HCT116 (cell line): ENCODE results near the gene NXPH1. TPM values are rescaled to one million over a fixed set of nuclear protein-coding genes. Genes with fewer than 3 reads are reported as not detected.

Experiments used
- ATAC-seq: fragments of 200-7000 bp; cut with Tn5 transposase; 2 replicates; pipeline ENCODE4 v1.9.1; 2020; ENCODE audit warnings: mild to moderate bottlenecking, moderate library complexity
- BruUV-seq: library from RNA; stranded (reverse); fragments of 400-500 nt; replicated peaks from 2 replicates; lab custom pipeline; 2021; lab: Mats Ljungman, UMichigan
- CTCF ChIA-PET: fragments of 300-600 bp; sonication (Branson Sonifier 250); formaldehyde crosslinking; loops from one replicate; lab custom pipeline; 2021; ENCODE audit warnings: antibody characterized with exemption; lab: Charles Lee
- POLR2A ChIA-PET: fragments of 300-600, 350-600 bp; sonication (Branson Sonifier 250); formaldehyde crosslinking; loops from one replicate; lab custom pipeline; 2021; ENCODE audit warnings: antibody characterized with exemption; lab: Charles Lee
- RAD21 ChIA-PET, 2 experiments: fragments of 300-600 bp; sonication (Branson Sonifier 250); formaldehyde crosslinking; loops; one replicate each; lab custom pipeline; 2023; ENCODE audit warnings: low total read pairs in 2 of 2; ENCODE audit not compliant: uncharacterized antibody in 2 of 2, unreplicated experiment in 2 of 2, low non-redundant PET in 1 of 2; lab: Charles Lee
- DNase-seq: peaks from one replicate; pipeline ENCODE4 v3.0.0-alpha.2; 2010; ENCODE audit warnings: low read depth, low spot score
- H2AFZ ChIP-seq: fragments of 200-600 bp; shearing (Covaris generic), sonication (generic); 2 replicates; pipeline ENCODE4 v1.6.1; 2017; ENCODE audit warnings: low read depth, mixed run types, mixed read lengths, antibody characterized with exemption, low read length; ENCODE audit not compliant: poor library complexity, severe bottlenecking
- H3K27ac ChIP-seq: 2 replicates; pipeline ENCODE4 v1.5.1; 2012; ENCODE audit warnings: low read depth, low read length
- H3K27me3 ChIP-seq: fragments of 200-600 bp; sonication (generic); 2 replicates; pipeline ENCODE4 v1.6.1; 2016; ENCODE audit warnings: mixed run types, low read length, mixed read lengths; ENCODE audit not compliant: insufficient read depth
- H3K36me3 ChIP-seq, 2 experiments: fragments of 200-500 bp in 1 of 2; fragments of 200-600 bp in 1 of 2; sonication (Bioruptor generic) in 1 of 2; sonication (generic) in 1 of 2; 2 replicates each; pipeline versions ENCODE4 v1.5.1 to v1.6.1; 2014 to 2016; ENCODE audit warnings: low read length in 2 of 2, inconsistent platforms in 1 of 2, mixed read lengths in 1 of 2, mixed run types in 1 of 2; ENCODE audit not compliant: insufficient read depth in 2 of 2, control insufficient read depth in 1 of 2
- H3K4me1 ChIP-seq, 2 experiments: fragments of 200-600 bp in 1 of 2; sonication (generic) in 1 of 2; 2 replicates each; pipeline versions ENCODE4 v1.5.1 to v1.6.1; 2012 to 2017; ENCODE audit warnings: low read length in 2 of 2, inconsistent platforms in 1 of 2, mild to moderate bottlenecking in 1 of 2, mixed read lengths in 1 of 2, mixed run types in 1 of 2, moderate library complexity in 1 of 2; ENCODE audit not compliant: insufficient read depth in 2 of 2, control insufficient read depth in 1 of 2
- H3K4me2 ChIP-seq: fragments of 200-600 bp; sonication (generic); 2 replicates; pipeline ENCODE4 v1.6.1; 2017; ENCODE audit warnings: mixed run types, low read length, mixed read lengths
- H3K4me3 ChIP-seq, 2 experiments: fragments of 200-600 bp in 1 of 2; sonication (generic) in 1 of 2; replicated peaks in 1 of 2; 2 replicates each; pipeline ENCODE4 v1.5.1; 2011 to 2016; ENCODE audit warnings: low read length in 2 of 2, control low read depth in 1 of 2, low read depth in 1 of 2, mild to moderate bottlenecking in 1 of 2, mixed read lengths in 1 of 2, mixed run types in 1 of 2
- H3K79me2 ChIP-seq: fragments of 200-600 bp; sonication (generic); 2 replicates; pipeline ENCODE4 v1.6.1; 2017; ENCODE audit warnings: mild to moderate bottlenecking, mixed run types, low read length, moderate library complexity, mixed read lengths; ENCODE audit not compliant: insufficient read depth
- H3K9ac ChIP-seq: fragments of 200-600 bp; sonication (generic); 2 replicates; pipeline ENCODE4 v1.6.1; 2016; ENCODE audit warnings: low read length, mixed read lengths
- H3K9me2 ChIP-seq: fragments of 200-600 bp; sonication (generic), shearing (Covaris generic); 2 replicates; pipeline ENCODE4 v1.6.1; 2017; ENCODE audit warnings: mixed run types, mild to moderate bottlenecking, moderate library complexity; ENCODE audit not compliant: insufficient read depth
- H3K9me3 ChIP-seq, 2 experiments: fragments of 200-500 bp in 1 of 2; fragments of 200-600 bp in 1 of 2; sonication (Bioruptor generic) in 1 of 2; sonication (generic) in 1 of 2; 2 replicates each; pipeline ENCODE4 v1.6.1; 2014 to 2017; ENCODE audit warnings: low read length in 2 of 2, mixed read lengths in 2 of 2, inconsistent platforms in 1 of 2, low read depth in 1 of 2, mild to moderate bottlenecking in 1 of 2, mixed run types in 1 of 2, moderate library complexity in 1 of 2; ENCODE audit not compliant: control insufficient read depth in 1 of 2, insufficient read depth in 1 of 2
- H4K20me1 ChIP-seq: fragments of 200-600 bp; sonication (generic), shearing (Covaris generic); 2 replicates; pipeline ENCODE4 v1.6.1; 2017; ENCODE audit warnings: mixed run types, mild to moderate bottlenecking, moderate library complexity; ENCODE audit not compliant: insufficient read depth
- CBX3 ChIP-seq: IDR thresholded peaks from 2 replicates; pipeline ENCODE4 v1.6.1; 2012; ENCODE audit warnings: low read depth
- CEBPB ChIP-seq: IDR thresholded peaks from 2 replicates; pipeline ENCODE4 v1.6.1; 2012; ENCODE audit warnings: low read depth
- EGR1 ChIP-seq: IDR thresholded peaks from 2 replicates; pipeline ENCODE4 v1.6.1; 2012; ENCODE audit warnings: low read depth
- ELF1 ChIP-seq: IDR thresholded peaks from 2 replicates; pipeline ENCODE4 v1.6.1; 2012; ENCODE audit warnings: low read depth, borderline replicate concordance
- EZH2phosphoT487 ChIP-seq: fragments of 200-600 bp; IDR thresholded peaks from 2 replicates; pipeline ENCODE4 v1.6.1; 2018; ENCODE audit warnings: antibody characterized with exemption, borderline replicate concordance
- FOSL1 ChIP-seq: IDR thresholded peaks from 2 replicates; pipeline ENCODE4 v1.6.1; 2012; ENCODE audit warnings: low read depth
- JUND ChIP-seq: IDR thresholded peaks from 2 replicates; pipeline ENCODE4 v1.6.1; 2012
- MAX ChIP-seq: IDR thresholded peaks from 2 replicates; pipeline ENCODE4 v1.6.1; 2012
- POLR2A ChIP-seq: IDR thresholded peaks from 2 replicates; pipeline ENCODE4 v1.7.0; 2011; ENCODE audit warnings: borderline replicate concordance; ENCODE audit not compliant: insufficient read depth, insufficient read length; ENCODE audit errors: extremely low read depth
- POLR2AphosphoS5 ChIP-seq: IDR thresholded peaks from 2 replicates; pipeline ENCODE4 v1.6.1; 2011; ENCODE audit warnings: mild to moderate bottlenecking, low read depth, low read length, moderate library complexity
- RAD21 ChIP-seq: IDR thresholded peaks from 2 replicates; pipeline ENCODE4 v1.6.1; 2012; ENCODE audit warnings: low read depth, mild to moderate bottlenecking
- REST ChIP-seq: IDR thresholded peaks from 2 replicates; pipeline ENCODE4 v1.6.1; 2012; ENCODE audit warnings: low read depth
- SIN3A ChIP-seq: IDR thresholded peaks from 2 replicates; pipeline ENCODE4 v1.6.1; 2012; ENCODE audit warnings: low read depth
- SP1 ChIP-seq: IDR thresholded peaks from 2 replicates; pipeline ENCODE4 v1.6.1; 2012; ENCODE audit warnings: low read depth
- TCF7L2 ChIP-seq: IDR thresholded peaks from 2 replicates; pipeline ENCODE4 v1.7.0; 2011; ENCODE audit warnings: borderline replicate concordance, inconsistent platforms; ENCODE audit not compliant: insufficient read depth, insufficient read length; ENCODE audit errors: extremely low read depth
- YY1 ChIP-seq: IDR thresholded peaks from 2 replicates; pipeline ENCODE4 v1.6.1; 2011; ENCODE audit warnings: low read length, low read depth, moderate library complexity, mild to moderate bottlenecking; ENCODE audit not compliant: insufficient replicate concordance; ENCODE audit errors: extremely low read depth
- ZBTB33 ChIP-seq: IDR thresholded peaks from 2 replicates; pipeline ENCODE4 v1.6.1; 2011; ENCODE audit warnings: mild to moderate bottlenecking, low read length, moderate library complexity; ENCODE audit not compliant: insufficient replicate concordance; ENCODE audit errors: extremely low read depth
- ZFX ChIP-seq: fragments of 450-650 bp; IDR thresholded peaks from 2 replicates; pipeline ENCODE4 v1.6.1; 2017
- intact Hi-C: fragments of 100-400 bp; cut with micrococcal nuclease; formaldehyde crosslinking; loops from 2 replicates; pipeline ENCODE4 v1.10.0; 2022
- total RNA-seq: library from RNA; stranded (reverse); gene quantifications from one replicate; pipeline ENCODE4 v1.2.1, GENCODE V29; 2021; ENCODE audit not compliant: unreplicated experiment
- TF ChIP-seq, protein P1 (sequence below), 3 experiments: fragments of 200-600 bp in 1 of 3; sonication (generic) in 1 of 3; IDR thresholded peaks in 2 of 3; conservative IDR thresholded peaks in 1 of 3; 2 replicates each; pipeline ENCODE4 v1.5.1; 2012 to 2017; ENCODE audit warnings: low read depth in 2 of 3, low read length in 2 of 3, antibody characterized with exemption in 1 of 3, borderline replicate concordance in 1 of 3, control low read depth in 1 of 3, mild to moderate bottlenecking in 1 of 3, mixed read lengths in 1 of 3, mixed run types in 1 of 3, moderate library complexity in 1 of 3; ENCODE audit not compliant: insufficient read depth in 1 of 3
- TF ChIP-seq, protein P2 (sequence below): IDR thresholded peaks from 2 replicates; pipeline ENCODE4 v1.6.1; 2012

Gene NXPH1
- total RNA-seq, 1 experiment from 2014 or later: 0.17 TPM

DNA sequence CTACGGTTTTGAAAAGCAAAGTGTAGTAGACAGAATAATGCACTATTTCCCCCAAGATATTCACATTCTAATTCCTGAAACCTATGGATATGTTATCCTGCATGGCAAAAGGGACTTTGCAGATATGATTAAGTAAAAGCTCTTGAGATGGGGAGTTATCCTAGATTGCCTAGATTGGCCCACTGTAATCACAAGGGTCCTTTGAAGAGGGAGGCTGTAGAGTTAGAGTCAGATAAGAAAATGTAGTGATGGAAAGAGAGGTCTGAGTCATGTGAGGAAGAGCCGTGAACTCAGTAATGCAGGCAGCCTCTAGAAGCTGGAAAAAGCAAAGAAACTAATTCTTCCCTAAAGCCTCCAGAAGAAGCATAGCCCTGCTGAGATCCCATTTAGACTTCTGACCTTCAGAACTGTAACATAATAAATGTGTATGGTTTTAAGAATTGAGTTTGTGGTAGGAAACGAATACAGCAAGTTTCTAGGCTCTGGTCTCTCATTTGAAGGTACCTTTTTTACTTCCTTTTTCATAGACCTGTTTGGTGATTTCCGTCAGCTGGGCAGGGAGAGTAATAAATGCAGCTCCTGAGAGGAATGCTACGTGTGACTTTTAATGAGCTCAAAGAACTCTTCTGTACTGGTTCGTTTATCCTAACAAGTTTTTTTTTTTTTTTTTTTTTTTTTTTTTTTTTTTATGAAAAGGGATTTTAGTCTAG lies 41.9 kb upstream of the NXPH1 start:
- H3K36me3 ChIP-seq: no peaks in the 10 kb centered on the region
- intact Hi-C loops: no loop called here
- no peaks in the 10 kb centered on the region for H3K9me3 ChIP-seq
- DNase-seq (no peak), ATAC-seq (no peak)
- ChIA-PET CTCF (no interaction called here), RAD21 (no interaction called here), POLR2A (no interaction called here)
- no peaks in the 10 kb centered on the region; the same call in 1 of the 2 replicates for H3K27me3 ChIP-seq
- H3K9ac ChIP-seq: no peak overlapping the region
- peaks cover 0 to 10% of the 10 kb centered on the region in 2 experiments; a peak in 1 of 4 replicates for H3K4me1 ChIP-seq
- BruUV-seq: no TSS peak
- H2AFZ ChIP-seq: no peak overlapping the region
- H4K20me1 ChIP-seq: no peaks in the 10 kb centered on the region
- H3K4me3 ChIP-seq: no peak overlapping the region
- TF ChIP-seq ZBTB33 (no peak), SIN3A (no peak), RAD21 (no peak), EZH2phosphoT487 (no peak), ELF1 (no peak), REST (no peak), ZFX (no peak), JUND (no peak), CEBPB (no peak), EGR1 (no peak), YY1 (no peak), MAX (no peak), POLR2A (no peak), TCF7L2 (no peak), CBX3 (no peak), SP1 (no peak), FOSL1 (no peak), POLR2AphosphoS5 (no peak)
- TF ChIP-seq, protein P1, sequence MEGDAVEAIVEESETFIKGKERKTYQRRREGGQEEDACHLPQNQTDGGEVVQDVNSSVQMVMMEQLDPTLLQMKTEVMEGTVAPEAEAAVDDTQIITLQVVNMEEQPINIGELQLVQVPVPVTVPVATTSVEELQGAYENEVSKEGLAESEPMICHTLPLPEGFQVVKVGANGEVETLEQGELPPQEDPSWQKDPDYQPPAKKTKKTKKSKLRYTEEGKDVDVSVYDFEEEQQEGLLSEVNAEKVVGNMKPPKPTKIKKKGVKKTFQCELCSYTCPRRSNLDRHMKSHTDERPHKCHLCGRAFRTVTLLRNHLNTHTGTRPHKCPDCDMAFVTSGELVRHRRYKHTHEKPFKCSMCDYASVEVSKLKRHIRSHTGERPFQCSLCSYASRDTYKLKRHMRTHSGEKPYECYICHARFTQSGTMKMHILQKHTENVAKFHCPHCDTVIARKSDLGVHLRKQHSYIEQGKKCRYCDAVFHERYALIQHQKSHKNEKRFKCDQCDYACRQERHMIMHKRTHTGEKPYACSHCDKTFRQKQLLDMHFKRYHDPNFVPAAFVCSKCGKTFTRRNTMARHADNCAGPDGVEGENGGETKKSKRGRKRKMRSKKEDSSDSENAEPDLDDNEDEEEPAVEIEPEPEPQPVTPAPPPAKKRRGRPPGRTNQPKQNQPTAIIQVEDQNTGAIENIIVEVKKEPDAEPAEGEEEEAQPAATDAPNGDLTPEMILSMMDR (IDR thresholded peaks at IDR 0.05 in 2 of 3, conservative IDR thresholded peaks at IDR 0.05 in 1 of 3; ENCODE audit: borderline replicate concordance in 1 of 3, insufficient read depth in 1 of 3, low read depth in 2 of 3, low read length in 2 of 3): no peak
- TF ChIP-seq, protein P2, sequence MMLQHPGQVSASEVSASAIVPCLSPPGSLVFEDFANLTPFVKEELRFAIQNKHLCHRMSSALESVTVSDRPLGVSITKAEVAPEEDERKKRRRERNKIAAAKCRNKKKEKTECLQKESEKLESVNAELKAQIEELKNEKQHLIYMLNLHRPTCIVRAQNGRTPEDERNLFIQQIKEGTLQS: no peak
- H3K9me2 ChIP-seq: no peaks in the 10 kb centered on the region
- H3K27ac ChIP-seq: no peak overlapping the region
- no peaks in the 10 kb centered on the region for H3K79me2 ChIP-seq
- no peak overlapping the region for H3K4me2 ChIP-seq
